Type B pancreatic cell (in vitro differentiated cells): ENCODE data around the gene USP13. TPM values are rescaled to one million over a fixed set of nuclear protein-coding genes. Genes with fewer than 3 reads are reported as not detected.
"Not testable (repeated sequence)": the region's sequence is repeated elsewhere in the genome, so short reads cannot be mapped to it uniquely, and the experiment has no call there.

Experiments
- DNase-seq: peaks from one replicate; pipeline ENCODE4 v3.0.0; 2021; ENCODE audit warnings: mixed read lengths; ENCODE audit not compliant: unreplicated experiment; ENCODE audit errors: extremely low spot score
- H3K27ac Mint-ChIP-seq: 2 replicates; pipeline ENCODE4 v1.8.0; 2021; ENCODE audit warnings: mild to moderate bottlenecking, mixed read lengths
- H3K27me3 Mint-ChIP-seq: 2 replicates; pipeline ENCODE4 v1.8.0; 2021; ENCODE audit warnings: mixed read lengths
- H3K36me3 Mint-ChIP-seq: 2 replicates; pipeline ENCODE4 v1.8.0; 2021; ENCODE audit warnings: mixed read lengths
- H3K4me1 Mint-ChIP-seq: one replicate; pipeline ENCODE4 v1.8.0; 2021; ENCODE audit warnings: mixed read lengths; ENCODE audit not compliant: unreplicated experiment
- H3K4me3 Mint-ChIP-seq: 2 replicates; pipeline ENCODE4 v1.8.0; 2021; ENCODE audit warnings: mild to moderate bottlenecking, mixed read lengths
- H3K9me3 Mint-ChIP-seq: 2 replicates; pipeline ENCODE4 v1.8.0; 2021; ENCODE audit warnings: mixed read lengths
- total RNA-seq: library from RNA; stranded (reverse); gene quantifications from 2 replicates; pipeline ENCODE4 v1.2.1, GENCODE V29; 2021; ENCODE audit warnings: low replicate concordance
- TF ChIP-seq, protein P1 (sequence below): fragments of 200-600 bp; sonication (generic); conservative IDR thresholded peaks from 2 replicates; pipeline ENCODE4 v1.5.0; 2021; ENCODE audit warnings: antibody characterized with exemption, mild to moderate bottlenecking

The USP13 gene
- total RNA-seq, 1 donor from 2014 or later: 18.3 TPM

- TF ChIP-seq, protein P1, sequence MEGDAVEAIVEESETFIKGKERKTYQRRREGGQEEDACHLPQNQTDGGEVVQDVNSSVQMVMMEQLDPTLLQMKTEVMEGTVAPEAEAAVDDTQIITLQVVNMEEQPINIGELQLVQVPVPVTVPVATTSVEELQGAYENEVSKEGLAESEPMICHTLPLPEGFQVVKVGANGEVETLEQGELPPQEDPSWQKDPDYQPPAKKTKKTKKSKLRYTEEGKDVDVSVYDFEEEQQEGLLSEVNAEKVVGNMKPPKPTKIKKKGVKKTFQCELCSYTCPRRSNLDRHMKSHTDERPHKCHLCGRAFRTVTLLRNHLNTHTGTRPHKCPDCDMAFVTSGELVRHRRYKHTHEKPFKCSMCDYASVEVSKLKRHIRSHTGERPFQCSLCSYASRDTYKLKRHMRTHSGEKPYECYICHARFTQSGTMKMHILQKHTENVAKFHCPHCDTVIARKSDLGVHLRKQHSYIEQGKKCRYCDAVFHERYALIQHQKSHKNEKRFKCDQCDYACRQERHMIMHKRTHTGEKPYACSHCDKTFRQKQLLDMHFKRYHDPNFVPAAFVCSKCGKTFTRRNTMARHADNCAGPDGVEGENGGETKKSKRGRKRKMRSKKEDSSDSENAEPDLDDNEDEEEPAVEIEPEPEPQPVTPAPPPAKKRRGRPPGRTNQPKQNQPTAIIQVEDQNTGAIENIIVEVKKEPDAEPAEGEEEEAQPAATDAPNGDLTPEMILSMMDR: no peak
- Mint-ChIP-seq H3K4me1 (peaks cover 18% of the 10 kb centered on the region), H3K27me3 (no peaks in the 10 kb centered on the region), H3K36me3 (peaks cover 16% of the 10 kb centered on the region), H3K9me3 (peaks cover 5% of the 10 kb centered on the region), H3K4me3 (no peak overlapping the region), H3K27ac (no peak overlapping the region)
- DNase-seq: no peak
These were observed 23.2 kb downstream of the USP13 start for GRCh38 chr3:179676081-179676480.

DNA sequence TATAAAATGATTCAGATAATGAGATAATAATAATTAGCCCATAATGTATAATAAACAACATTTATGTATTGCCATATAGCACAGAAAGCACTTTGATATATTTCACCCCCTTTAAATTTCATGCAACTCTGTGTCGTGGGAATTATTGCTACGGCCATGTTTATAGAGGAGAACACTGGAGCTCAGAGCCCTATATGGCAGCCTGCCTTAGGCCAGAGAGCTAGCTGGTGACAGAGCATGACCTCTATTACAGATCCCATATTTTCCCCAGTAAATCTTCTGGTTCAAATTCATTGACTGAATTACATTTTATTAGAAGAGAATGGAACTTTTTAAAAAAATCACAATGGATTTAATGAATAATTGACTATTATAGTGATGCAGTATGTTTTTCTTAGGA is 25.0 kb downstream of the USP13 start:
- H3K36me3 Mint-ChIP-seq: peaks cover 12% of the 10 kb centered on the region
- H3K27me3 Mint-ChIP-seq: no peaks in the 10 kb centered on the region
- TF ChIP-seq, protein P1: no peak
- DNase-seq: no peak
- H3K4me1 Mint-ChIP-seq: peaks cover 17% of the 10 kb centered on the region
- H3K9me3 Mint-ChIP-seq: peaks cover 5% of the 10 kb centered on the region
- H3K4me3 Mint-ChIP-seq: no peak overlapping the region
- no peak overlapping the region for H3K27ac Mint-ChIP-seq

DNA sequence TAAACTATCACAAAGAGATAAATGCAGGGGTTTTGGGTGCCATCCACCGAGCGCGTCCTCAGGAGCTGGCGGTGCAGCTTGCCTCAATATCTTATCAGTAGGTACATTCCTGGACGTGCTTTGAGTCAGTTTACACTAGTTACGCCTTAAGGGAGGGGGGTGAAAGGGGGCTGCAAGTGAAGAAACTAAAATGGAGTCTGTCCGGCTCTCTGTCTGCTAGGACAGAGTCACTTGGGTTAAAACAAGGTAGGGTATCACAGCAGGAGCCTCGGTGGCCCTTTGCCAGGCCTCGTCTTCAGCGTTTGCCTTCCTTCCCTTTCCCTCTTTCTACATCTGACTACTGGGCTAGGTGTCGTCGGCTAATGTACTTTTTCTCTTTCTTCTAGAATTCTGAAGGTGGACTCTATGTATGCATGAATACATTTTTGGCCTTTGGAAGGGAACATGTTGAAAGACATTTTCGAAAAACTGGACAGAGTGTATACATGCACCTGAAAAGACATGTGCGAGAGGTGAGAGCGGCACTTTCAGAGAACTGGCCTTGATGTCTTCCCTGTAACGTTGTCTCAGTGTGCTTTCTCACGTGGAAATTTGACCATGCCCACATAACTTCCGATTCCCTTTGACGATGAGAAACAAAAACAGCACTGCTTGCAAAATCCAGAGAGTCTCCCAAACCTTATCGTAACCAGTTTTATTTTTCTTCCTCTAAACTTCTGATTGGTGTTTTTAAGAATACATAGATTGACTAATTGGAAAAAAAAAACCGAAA is 28.8 kb downstream of the USP13 start:
- Mint-ChIP-seq H3K4me1 (peaks cover 10% of the 10 kb centered on the region), H3K27ac (no peak overlapping the region), H3K27me3 (no peaks in the 10 kb centered on the region), H3K36me3 (peaks cover 9% of the 10 kb centered on the region), H3K4me3 (no peak overlapping the region), H3K9me3 (no peaks in the 10 kb centered on the region)
- no peak for DNase-seq
- TF ChIP-seq, protein P1: no peak

- H3K36me3 Mint-ChIP-seq: peaks cover 9% of the 10 kb centered on the region
- H3K27me3 Mint-ChIP-seq: no peaks in the 10 kb centered on the region
- H3K4me1 Mint-ChIP-seq: peaks cover 10% of the 10 kb centered on the region
- no peak overlapping the region for H3K27ac Mint-ChIP-seq
- no peaks in the 10 kb centered on the region for H3K9me3 Mint-ChIP-seq
- no peak for DNase-seq
- no peak overlapping the region for H3K4me3 Mint-ChIP-seq
- TF ChIP-seq, protein P1: no peak
These were observed 29.7 kb downstream of the USP13 start for GRCh38 chr3:179682426-179683080.

DNA sequence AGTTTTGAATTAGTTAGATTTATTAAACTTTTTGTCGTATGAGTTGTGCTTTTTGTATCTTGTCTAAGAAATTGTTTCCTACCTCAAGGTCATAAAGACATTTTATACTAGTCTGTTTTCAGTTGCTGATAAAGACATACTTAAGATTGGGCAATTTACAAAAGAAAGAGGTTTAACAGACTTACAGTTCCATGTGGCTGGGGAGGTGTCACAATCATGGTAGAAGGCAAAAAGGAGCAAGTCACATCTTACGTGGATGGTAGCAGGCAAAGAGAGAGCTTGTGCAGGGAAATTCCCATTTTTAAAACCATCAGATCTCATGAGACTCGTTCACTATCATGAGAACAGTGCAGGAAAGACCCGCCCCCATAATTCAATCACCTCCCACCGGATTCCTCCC is 30.4 kb downstream of the USP13 start:
- H3K27me3 Mint-ChIP-seq, H3K27ac Mint-ChIP-seq, H3K4me3 Mint-ChIP-seq, DNase-seq, H3K36me3 Mint-ChIP-seq, H3K9me3 Mint-ChIP-seq: not testable (repeated sequence)
- H3K4me1 Mint-ChIP-seq: peaks cover 10% of the 10 kb centered on the region

- H3K4me3 Mint-ChIP-seq: no peak overlapping the region
- no peak overlapping the region for H3K27ac Mint-ChIP-seq
- H3K9me3 Mint-ChIP-seq: no peaks in the 10 kb centered on the region
- no peaks in the 10 kb centered on the region for H3K27me3 Mint-ChIP-seq
- DNase-seq: no peak
- H3K36me3 Mint-ChIP-seq: peaks cover 16% of the 10 kb centered on the region
- no peaks in the 10 kb centered on the region for H3K4me1 Mint-ChIP-seq
- TF ChIP-seq, protein P1: no peak
These were observed 35.2 kb downstream of the USP13 start for GRCh38 chr3:179687967-179688535.
